ENCODE results near the gene UBE2D2.

The UBE2D2 gene

GRCh38 chr5:139636207-139636792, 75.2 kb downstream of the UBE2D2 start:
- DNase-seq (ENCODE audit: low read depth in 2 of 2) = no peak

DNA sequence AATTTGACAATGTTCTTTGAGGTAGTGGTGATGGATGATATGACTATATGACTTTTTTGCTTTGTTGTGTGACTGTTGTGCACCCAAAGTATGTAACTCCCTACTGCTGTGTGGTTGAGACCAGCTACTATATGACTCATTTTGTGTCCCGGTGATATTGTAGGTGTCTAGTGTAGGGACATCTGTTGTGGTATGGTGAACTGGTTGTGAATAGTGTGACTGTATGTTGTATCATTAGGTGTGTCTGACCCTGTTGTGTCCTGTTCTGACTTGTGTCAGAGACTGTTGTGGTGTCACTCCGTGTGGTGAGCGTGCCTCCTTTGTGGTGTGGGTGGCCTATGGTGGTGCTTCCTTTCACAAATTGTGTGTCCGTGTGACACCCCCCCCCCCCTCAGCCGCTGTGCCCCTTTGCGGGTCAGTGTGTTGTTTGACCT, 75.9 kb downstream of the UBE2D2 start:
- no peak for DNase-seq (ENCODE audit: low read depth in 2 of 2)

DNA sequence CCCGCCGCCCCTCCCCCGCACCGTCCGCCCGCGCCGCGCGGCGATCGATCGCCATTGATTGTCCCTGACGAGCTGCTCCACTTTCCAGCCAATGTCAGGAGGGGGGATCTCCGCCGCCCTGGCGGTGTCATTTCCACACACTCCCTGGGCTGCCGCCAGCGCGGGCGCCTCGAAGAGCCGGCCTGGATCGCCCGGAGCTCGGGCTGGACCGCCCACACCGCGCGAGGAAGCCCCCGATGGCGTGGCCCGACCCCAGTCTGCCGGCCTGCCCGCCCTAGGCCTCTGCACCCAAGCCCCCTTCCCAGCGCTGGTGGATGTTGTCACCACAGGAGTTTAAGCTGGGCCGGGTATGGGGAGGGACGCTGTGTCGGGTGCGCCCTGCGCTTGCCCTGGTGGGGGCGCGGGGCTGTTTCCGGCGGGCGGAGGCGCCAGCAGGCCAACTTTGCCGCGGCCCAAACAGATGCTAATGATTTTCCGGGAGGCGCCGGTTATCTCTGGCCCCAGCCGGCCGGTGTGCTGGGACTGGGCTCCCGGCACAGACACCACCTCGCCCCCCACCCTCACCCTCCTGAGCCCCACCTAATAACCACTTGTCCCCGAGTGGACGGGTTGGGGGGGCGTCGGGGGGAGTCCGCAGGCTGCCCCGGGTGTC, 76.4 kb downstream of the UBE2D2 start:
- DNase-seq (ENCODE audit: low read depth in 2 of 2) = no peak

- DNase-seq (ENCODE audit: low read depth in 2 of 2) = no peak
Observed at GRCh38 chr5:139638090-139638735, 77.1 kb downstream of the UBE2D2 start.

DNA sequence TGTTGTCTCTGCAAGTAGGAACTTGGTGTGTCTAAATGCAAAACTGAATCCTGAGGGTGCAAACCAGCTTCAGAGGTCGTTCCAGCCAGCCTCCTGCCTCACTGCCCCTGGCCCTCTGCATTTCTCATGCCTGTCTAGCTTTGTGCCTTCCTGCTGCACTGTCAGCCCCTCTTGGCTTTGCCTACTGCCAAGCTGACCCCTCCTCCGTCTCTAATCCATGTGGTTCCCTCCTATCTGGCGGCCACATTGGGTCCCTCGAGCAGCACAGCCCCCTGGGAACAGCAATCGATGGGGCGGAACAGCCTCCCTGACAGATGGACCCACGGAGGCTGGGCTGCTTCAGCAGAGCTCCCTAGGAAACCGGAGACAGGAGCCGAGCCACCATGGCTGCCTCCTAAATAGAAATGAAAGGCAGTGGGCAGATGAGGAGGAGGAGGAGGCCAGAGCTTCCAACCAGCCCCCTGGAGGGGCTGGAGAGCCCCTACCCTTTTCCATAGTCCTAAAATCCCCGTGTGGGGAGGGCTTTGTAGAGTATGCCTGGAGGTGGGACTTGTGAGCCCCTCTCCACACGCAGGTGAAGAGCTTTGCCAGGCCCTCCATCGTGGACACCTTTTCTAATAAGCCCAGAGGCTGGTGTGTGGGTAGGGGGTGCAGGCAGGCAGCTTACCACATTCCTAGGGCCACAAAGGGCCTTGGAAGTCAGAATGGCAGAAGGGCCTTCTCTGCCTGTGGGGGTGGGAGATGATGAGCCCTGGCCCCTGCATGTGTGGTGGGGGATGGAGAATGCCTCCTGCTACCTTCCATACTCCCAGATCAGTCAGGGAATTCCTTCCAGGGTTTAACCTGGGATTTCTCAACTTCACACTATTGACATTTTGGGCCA, 77.8 kb downstream of the UBE2D2 start:
- DNase-seq (ENCODE audit: low read depth in 2 of 2) = no peak

DNA sequence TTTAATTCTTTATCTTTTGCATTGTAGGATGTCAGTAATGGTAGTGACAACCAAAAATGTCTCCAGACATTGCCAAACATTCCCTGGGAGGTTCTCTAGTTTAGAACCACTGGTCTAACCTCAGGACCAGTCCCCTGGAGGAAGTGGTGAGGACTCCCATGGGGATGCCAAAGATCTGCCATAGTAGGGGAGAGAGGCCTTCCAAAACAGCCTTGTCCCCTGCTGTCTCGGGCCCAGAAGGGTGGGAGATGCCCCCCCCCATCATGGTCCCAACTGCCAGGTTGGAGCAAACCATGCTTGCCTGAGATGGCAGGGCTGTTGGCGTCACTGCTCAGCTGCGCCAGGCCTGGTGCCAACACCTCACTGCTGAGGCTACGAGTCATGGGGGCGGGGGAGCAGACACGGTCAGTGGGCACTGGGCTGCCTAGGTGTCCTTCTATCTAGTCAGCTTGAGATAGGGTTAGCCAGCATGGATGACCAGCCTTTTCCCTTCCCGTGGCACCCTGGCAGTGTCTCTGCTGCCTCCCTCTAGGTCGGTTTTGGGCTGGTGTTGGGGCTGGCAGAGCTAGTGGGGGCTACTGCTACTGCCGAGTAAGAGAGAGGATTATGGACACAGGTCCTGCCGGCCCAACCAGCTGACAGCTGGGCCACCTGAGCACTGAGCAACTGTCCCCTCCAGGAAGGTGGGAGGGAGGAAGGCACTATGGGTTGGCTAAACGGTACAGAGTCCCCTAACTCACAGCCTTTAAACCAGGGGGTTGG, 78.7 kb downstream of the UBE2D2 start:
- no peak for DNase-seq (ENCODE audit: low read depth in 2 of 2)

DNA sequence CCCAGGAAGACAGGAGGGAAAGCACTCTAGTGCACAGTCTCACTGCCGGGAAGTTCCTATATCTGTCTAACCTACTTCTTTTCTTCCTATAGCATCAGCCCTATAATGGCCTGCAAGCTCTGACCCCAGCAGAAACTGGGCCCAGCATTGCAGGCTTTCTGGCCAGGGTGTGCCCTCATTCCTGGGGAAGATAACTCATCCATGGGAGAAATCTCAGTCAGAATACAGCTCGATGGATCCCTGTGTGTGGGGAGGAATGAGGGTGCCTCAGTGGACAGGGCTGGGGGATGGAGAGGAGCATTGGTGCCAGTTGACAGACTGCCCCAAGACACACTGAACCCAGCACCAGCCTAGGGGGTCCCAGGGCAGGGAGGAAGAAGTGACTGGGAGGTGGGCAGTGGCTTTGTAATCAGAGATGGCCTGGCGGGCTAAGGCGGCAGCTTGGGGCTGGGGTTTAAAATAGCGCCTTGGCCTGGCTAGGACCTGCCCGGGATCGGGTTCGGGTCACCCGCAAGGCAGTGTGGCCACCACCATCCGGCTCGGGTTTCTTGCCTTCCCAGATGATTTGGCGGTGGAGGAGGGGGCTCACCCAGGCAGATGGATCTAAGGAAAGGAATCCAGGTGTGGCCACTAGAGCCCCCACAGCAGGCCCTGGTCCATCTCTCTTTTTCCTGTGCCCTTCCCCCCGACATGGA, 79.4 kb downstream of the UBE2D2 start:
- no peak for DNase-seq (ENCODE audit: low read depth in 2 of 2)

DNA sequence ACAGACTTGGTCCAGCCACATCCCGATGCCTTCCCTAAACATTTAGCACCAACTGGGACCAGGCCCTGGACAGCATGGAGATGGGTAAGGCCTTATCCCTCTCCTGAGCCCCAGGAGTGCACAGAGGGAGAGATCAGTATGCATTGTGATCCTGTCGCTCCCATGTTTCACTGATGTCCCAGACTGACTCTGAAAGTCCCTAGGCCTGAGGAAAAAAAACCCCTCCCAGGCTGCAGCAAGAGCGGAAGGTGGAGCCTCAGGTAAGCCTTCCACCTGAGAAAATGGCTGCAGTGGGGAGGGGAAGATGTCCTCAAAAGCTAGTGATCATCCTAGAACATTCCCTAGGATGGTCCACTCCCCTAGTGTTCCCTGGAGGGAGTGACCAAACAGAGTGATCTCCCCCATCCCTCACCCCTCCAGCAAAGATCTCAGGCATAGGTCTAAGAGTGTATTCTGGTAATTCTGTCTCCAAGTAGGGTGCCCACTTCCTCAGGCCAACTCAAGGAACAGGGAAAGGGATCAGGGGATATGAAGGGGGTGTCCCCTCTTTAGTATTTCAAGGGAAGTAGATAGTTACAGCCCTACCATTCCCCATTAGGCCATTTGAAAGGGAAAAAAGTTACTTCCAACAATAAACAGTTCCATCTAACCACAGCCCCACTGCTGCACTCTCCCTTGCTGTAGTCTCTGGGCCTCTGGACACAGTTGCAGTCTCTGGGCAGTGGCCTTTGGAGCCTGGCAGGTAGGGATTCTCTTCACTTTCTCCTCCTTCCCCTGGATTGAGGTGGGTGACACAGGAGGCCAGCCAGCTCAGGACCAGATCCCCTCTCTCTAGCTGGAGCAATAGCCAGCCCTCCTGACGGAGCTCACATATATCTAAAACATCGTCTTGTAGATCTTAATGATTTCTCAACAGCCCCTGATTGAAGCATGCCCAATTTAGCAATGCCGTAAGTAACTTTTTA, 80.3 kb downstream of the UBE2D2 start:
- no peak for DNase-seq (ENCODE audit: low read depth in 2 of 2)

DNA sequence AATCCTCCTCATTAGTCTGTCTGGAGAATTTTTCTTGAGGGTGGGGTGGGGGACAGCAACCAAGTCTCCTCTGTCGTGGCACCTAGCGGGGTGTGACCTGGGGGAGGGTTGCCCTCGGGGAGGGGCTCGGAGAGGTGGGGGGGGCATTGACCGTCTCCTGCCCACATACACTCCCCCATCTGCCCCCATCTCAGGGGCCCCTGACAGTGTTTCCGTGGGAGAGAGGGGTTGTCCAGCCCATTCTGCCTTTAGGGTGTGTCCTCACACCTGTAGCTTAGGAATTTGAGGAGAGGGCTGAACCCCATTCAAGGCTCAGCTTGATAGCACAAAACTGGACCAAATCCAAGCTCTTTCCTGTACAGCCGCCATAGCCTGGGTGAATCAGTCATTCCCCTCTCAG, 81.1 kb downstream of the UBE2D2 start:
- DNase-seq (ENCODE audit: low read depth in 2 of 2) = no peak

GRCh38 chr5:139642891-139643871, 82.0 kb downstream of the UBE2D2 start:
- DNase-seq (ENCODE audit: low read depth in 2 of 2) = no peak

GRCh38 chr5:139644001-139644456, 82.9 kb downstream of the UBE2D2 start:
- DNase-seq (ENCODE audit: low read depth in 2 of 2) = no peak

DNA sequence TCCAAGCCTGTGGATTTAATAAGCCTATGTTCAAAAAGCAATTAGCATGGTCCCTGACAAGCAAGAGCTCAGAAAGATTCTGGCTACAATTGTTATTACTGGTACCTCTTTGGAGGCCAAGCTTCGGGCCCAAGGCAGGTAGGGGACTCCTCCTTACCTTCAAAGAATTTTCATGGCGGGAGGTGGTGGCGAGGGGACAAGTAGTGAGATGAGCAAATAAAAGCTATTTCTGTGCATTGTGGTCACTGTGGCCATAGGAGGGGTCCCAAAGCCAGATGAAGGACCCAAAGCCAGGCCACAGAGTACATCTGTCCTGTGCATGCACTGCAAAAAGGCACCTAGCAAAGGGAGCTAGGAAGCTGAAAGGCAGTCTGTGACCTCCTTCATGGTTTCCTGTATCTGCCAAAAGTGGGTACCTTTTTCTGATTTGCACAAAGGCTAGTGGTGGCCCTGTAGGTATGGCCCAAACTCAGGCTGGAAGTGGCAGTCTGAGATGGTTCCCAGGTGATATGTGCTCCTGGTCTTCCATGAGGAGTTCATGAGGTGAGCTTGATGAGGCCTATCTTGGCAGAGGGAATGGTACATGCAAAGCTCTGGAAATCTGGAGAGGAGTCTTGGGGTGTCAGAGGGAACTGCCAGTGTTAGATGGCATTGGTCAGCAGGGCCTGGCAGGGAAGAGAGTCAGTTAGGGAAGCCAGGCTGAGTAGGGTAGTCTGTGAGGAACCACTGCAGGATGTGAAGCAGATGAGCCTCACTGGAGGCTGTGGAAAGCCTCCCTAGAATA, 83.7 kb downstream of the UBE2D2 start:
- DNase-seq (ENCODE audit: low read depth in 2 of 2) = no peak

- no peak for DNase-seq (ENCODE audit: low read depth in 2 of 2)
Observed at GRCh38 chr5:139645430-139645871, 84.3 kb downstream of the UBE2D2 start.

DNA sequence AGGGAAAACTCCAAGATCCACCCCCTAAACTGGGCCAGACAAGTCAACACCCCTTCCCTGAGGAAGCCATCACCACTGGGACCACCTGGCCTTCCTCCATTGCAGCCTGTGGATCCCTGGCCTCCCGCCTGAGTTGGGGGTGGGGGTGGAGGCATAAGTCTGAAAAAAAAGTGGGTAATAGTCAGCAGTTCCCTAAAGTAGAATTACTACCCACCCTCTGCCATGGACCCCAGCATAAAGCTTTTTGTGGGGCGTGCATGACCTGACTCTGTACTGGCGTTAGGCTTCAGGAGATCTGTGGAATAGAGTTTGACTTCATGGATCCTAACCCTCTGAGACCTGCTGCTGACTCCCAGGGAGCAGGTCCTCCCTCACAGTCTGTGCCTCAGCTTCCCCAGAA, 85.0 kb downstream of the UBE2D2 start:
- no peak for DNase-seq (ENCODE audit: low read depth in 2 of 2)

- DNase-seq (ENCODE audit: low read depth in 2 of 2) = no peak
Observed at GRCh38 chr5:139646912-139647505, 85.9 kb downstream of the UBE2D2 start.

- no peak for DNase-seq (ENCODE audit: low read depth in 2 of 2)
Observed at GRCh38 chr5:139647506-139648204, 86.5 kb downstream of the UBE2D2 start.
